Kidney (tissue), 14 donors: ENCODE data around the gene SYDE2. TPM values are rescaled to one million over a fixed set of nuclear protein-coding genes. Genes with fewer than 3 reads are reported as not detected.

Source experiments
- DNase-seq, 5 donors: peaks; one replicate each; pipeline ENCODE4 v3.0.0-alpha.2; 2013 to 2020
- FAIRE-seq: peaks from 2 replicates; lab custom pipeline; 2012; peaks lifted over from hg19 to GRCh38; lab: Jason Lieb, UNC
- H3K27ac ChIP-seq, 2 donors: one replicate each; pipeline ENCODE4 v1.7.0; 2013; ENCODE audit warnings: low read depth in 2 of 2, low read length in 2 of 2, inconsistent platforms in 1 of 2
- H3K27me3 ChIP-seq: one replicate; pipeline ENCODE4 v1.7.1; 2013; ENCODE audit warnings: low read length, inconsistent platforms; ENCODE audit not compliant: control insufficient read depth, insufficient read depth
- H3K36me3 ChIP-seq, 3 donors: one replicate each; pipeline versions ENCODE4 v1.7.0 to v1.7.1; 2013; ENCODE audit warnings: low read length in 3 of 3, control low read depth in 1 of 3, inconsistent platforms in 1 of 3; ENCODE audit not compliant: insufficient read depth in 3 of 3, control insufficient read depth in 2 of 3
- H3K4me1 ChIP-seq, 3 donors: one replicate each; pipeline versions ENCODE4 v1.7.0 to v1.7.1; 2013; ENCODE audit warnings: low read length in 3 of 3, inconsistent platforms in 1 of 3, low read depth in 1 of 3; ENCODE audit not compliant: control insufficient read depth in 2 of 3, insufficient read depth in 2 of 3
- H3K4me3 ChIP-seq, 3 donors: one replicate each; pipeline versions ENCODE4 v1.7.0 to v1.8.1; 2013; ENCODE audit warnings: low read length in 3 of 3, control low read depth in 1 of 3, inconsistent platforms in 1 of 3
- H3K9ac ChIP-seq, 3 donors: one replicate each; pipeline versions ENCODE4 v1.7.0 to v1.7.1; 2013; ENCODE audit warnings: low read length in 3 of 3, control low read depth in 1 of 3, inconsistent platforms in 1 of 3
- H3K9me3 ChIP-seq, 3 donors: one replicate each; pipeline versions ENCODE4 v1.7.0 to v1.7.1; 2013; ENCODE audit warnings: low read length in 3 of 3, control low read depth in 1 of 3, inconsistent platforms in 1 of 3; ENCODE audit not compliant: control insufficient read depth in 2 of 3, insufficient read depth in 1 of 3
- intact Hi-C: fragments of 100-400 bp; cut with DNase I; formaldehyde crosslinking; loops from one replicate; pipeline ENCODE4 v1.11.1; 2022
- polyA plus RNA-seq: library from polyadenylated mRNA; stranded (reverse); fragments of 350-450 nt; fragmentation: Illumina TruSeq; extraction: RNeasy Lipid Tissue Mini Kit (QIAGEN cat#74804); gene quantifications from one replicate; pipeline ENCODE4 v1.2.3, GENCODE V29; 2014; ENCODE audit warnings: low read depth, low replicate concordance; ENCODE audit not compliant: insufficient read depth
- total RNA-seq: library from RNA; stranded (reverse); fragmentation: NEBNext Ultra II Directional; extraction: Animal tissue kit (Norgen Biotek cat#: 25700); gene quantifications from one replicate; pipeline ENCODE4 v1.2.1, GENCODE V29; 2021
- TF ChIP-seq, protein P1 (sequence below): IDR thresholded peaks from 3 replicates; pipeline ENCODE4 v1.5.1; 2012; ENCODE audit warnings: mild to moderate bottlenecking, moderate library complexity, borderline replicate concordance; ENCODE audit not compliant: insufficient read depth; ENCODE audit errors: extremely low read depth
- donor health status: control.
- donor health status: control.
- donor health status: control.
- donor health status: control.
- donor health status: control.
- donor health status: DM: yes; HTN: yes; CAD: no.
- donor health status: Normal renal cell carcinoma (clear cell type).

SYDE2 gene
- total and polyA plus RNA-seq, 2 donors from 2014 or later: 1.3 to 7.0 TPM

DNA sequence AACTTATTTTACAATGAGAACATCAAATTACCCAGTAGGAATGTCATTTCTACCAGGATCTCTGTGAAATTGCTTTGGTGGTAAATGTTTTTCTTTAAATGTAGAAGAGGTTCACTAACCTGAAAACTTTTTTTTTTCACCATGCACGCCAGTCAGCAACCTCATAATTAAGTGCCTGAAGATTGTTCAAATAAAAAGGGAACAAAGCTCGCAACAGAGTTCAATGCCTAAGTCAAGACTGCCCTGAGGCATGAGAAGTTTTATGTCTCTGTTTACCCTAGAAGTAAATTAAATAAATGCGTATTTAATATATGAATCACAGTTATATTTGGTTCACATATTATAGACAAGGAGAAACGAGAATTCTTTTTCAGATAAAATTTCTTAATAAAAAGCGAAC lies 13.8 kb upstream of the SYDE2 start:
- Histone ChIP-seq H3K36me3 (no peaks in the 10 kb centered on the region), H3K9ac (no peak overlapping the region), H3K4me1 (no peaks in the 10 kb centered on the region), H3K27me3 (no peaks in the 10 kb centered on the region), H3K4me3 (no peak overlapping the region), H3K9me3 (no peaks in the 10 kb centered on the region), H3K27ac (no peak overlapping the region)
- no peak for FAIRE-seq
- TF ChIP-seq, protein P1, sequence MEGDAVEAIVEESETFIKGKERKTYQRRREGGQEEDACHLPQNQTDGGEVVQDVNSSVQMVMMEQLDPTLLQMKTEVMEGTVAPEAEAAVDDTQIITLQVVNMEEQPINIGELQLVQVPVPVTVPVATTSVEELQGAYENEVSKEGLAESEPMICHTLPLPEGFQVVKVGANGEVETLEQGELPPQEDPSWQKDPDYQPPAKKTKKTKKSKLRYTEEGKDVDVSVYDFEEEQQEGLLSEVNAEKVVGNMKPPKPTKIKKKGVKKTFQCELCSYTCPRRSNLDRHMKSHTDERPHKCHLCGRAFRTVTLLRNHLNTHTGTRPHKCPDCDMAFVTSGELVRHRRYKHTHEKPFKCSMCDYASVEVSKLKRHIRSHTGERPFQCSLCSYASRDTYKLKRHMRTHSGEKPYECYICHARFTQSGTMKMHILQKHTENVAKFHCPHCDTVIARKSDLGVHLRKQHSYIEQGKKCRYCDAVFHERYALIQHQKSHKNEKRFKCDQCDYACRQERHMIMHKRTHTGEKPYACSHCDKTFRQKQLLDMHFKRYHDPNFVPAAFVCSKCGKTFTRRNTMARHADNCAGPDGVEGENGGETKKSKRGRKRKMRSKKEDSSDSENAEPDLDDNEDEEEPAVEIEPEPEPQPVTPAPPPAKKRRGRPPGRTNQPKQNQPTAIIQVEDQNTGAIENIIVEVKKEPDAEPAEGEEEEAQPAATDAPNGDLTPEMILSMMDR: no peak
- intact Hi-C loops: no loop called here
- DNase-seq: no peak

DNA sequence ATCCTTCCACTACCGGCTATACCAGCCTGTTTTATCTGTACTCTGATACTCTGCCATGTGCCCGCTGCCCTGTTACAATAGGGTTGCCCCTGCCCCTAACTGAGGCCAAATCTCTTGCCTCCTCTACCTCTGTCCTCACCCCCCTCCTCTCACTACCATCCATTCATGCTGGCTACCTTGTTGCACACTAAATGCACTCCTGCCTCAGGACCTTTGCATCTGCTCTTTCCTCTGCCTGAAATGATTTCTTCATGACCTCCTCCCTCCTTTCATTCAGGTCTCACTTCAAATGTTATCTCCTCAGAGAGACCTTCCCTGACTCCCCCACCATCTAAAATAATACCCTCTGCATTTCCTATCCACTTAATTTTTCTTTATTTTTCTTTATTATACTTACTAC lies 7.7 kb upstream of the SYDE2 start:
- no peak for DNase-seq
- H3K4me3 ChIP-seq: no peak overlapping the region
- H3K9ac ChIP-seq: no peak overlapping the region
- TF ChIP-seq, protein P1: no peak
- intact Hi-C loops: no loop called here
- FAIRE-seq: no peak
- H3K9me3 ChIP-seq: no peaks in the 10 kb centered on the region
- no peak overlapping the region for H3K27ac ChIP-seq
- no peaks in the 10 kb centered on the region for H3K36me3 ChIP-seq
- no peaks in the 10 kb centered on the region for H3K4me1 ChIP-seq
- H3K27me3 ChIP-seq: no peaks in the 10 kb centered on the region

DNA sequence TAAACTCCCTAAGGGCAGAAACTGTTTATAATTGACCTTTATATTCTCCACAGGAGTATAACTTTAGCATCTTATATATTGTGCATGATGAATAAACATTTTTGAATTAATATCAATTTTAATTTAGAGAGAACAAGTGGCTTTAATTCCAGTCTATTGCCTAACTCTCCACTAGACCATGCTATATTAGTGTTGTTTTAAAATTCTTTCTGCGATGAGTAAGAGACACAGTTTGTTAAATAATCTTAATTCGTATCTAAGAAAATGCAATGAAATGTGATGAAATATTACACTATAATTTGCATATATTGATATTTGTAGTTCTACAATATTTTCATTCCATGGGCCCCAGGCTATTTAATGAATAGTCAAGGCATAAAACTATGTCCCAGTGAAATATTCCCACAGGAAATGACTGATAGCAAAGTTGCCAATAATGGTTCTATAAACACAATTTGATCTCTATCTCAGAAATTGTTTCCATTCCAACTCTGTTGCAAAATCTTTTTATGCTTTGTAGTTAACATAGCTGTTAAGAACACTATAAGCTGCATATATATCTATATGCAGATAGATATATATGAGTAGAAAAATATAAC lies 2.9 kb upstream of the SYDE2 start:
- H3K27ac ChIP-seq: no peak overlapping the region
- no peaks in the 10 kb centered on the region for H3K27me3 ChIP-seq
- intact Hi-C loops: no loop called here
- peaks cover 0 to 7% (median 5%) of the 10 kb centered on the region in 3 donors for H3K4me1 ChIP-seq
- H3K9ac ChIP-seq: no peak overlapping the region
- no peak for FAIRE-seq
- no peaks in the 10 kb centered on the region for H3K9me3 ChIP-seq
- no peaks in the 10 kb centered on the region for H3K36me3 ChIP-seq
- no peak overlapping the region for H3K4me3 ChIP-seq
- no peak for DNase-seq
- TF ChIP-seq, protein P1: no peak

DNA sequence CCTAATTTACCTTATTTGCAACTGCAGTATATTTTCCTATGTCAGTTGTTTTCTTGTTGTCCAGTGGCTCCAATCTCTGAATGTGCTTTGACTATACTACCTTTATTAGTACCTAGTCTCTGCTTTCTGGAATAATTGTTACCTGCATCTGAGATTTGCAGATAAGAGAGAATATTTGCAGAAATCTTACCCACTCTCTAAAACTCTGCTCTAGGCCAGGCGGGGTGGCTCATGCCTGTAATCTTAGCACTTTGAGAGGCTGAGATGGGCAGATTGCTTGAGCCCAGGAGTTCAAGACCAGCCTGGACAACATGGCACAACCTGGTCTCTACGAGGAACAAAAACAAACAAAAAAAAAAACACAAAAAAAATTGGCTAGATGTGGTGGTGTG lies 2.0 kb upstream of the SYDE2 start:
- H3K9me3 ChIP-seq: no peaks in the 10 kb centered on the region
- FAIRE-seq (no peak), DNase-seq (no peak)
- intact Hi-C loops: no loop called here
- no peak overlapping the region for H3K9ac ChIP-seq
- TF ChIP-seq, protein P1: no peak
- no peaks in the 10 kb centered on the region for H3K27me3 ChIP-seq
- no peak overlapping the region for H3K27ac ChIP-seq
- H3K4me1 ChIP-seq: peaks cover 0 to 7% (median 5%) of the 10 kb centered on the region in 3 donors
- H3K36me3 ChIP-seq: no peaks in the 10 kb centered on the region
- H3K4me3 ChIP-seq: peak overlapping the region in 1 of 3 donors; percentile 72
